Gastrocnemius medialis (tissue), 4 donors: ENCODE measurements around the gene DIPK1C.

Source experiments
- CTCF ChIP-seq, 5 experiments: fragments of 450-650 bp in 3 of 5; fragments of 200-600 bp in 2 of 5; sonication (generic) in 2 of 5; IDR thresholded peaks in 4 of 5; conservative IDR thresholded peaks in 1 of 5; 1 replicate in 4 of 5; 2 replicates in 1 of 5; pipeline ENCODE4 v1.5.1; 2016 to 2019; ENCODE audit warnings: antibody characterized with exemption in 5 of 5, mild to moderate bottlenecking in 3 of 5, moderate library complexity in 3 of 5
- POLR2A ChIP-seq, 2 donors: fragments of 450-650 bp; IDR thresholded peaks; one replicate each; pipeline ENCODE4 v1.6.1; 2017; ENCODE audit warnings: antibody characterized with exemption in 2 of 2, mild to moderate bottlenecking in 2 of 2, moderate library complexity in 2 of 2

- peak in 2 of 5 experiments; percentile 12 to 19 for TF ChIP-seq CTCF (IDR thresholded peaks at IDR 0.05 in 4 of 5, conservative IDR thresholded peaks at IDR 0.05 in 1 of 5)
- no peak for TF ChIP-seq POLR2A (IDR thresholded peaks at IDR 0.05)
Measured at GRCh38 chr18:74496508-74497323, 39.6 kb upstream of the DIPK1C start.
